B cell (primary cell): ENCODE data around the gene CDK6.

ENCODE experiments used
- CTCF ChIP-seq: fragments of 200-600 bp; IDR thresholded peaks from one replicate; pipeline ENCODE4 v1.8.0; 2022; ENCODE audit warnings: antibody characterized with exemption, mild to moderate bottlenecking
- EZH2 ChIP-seq: IDR thresholded peaks from 2 replicates; pipeline ENCODE4 v1.6.1; 2012; ENCODE audit warnings: borderline replicate concordance, low read depth, mild to moderate bottlenecking, moderate library complexity, low read length; ENCODE audit not compliant: insufficient read depth, poor library complexity, severe bottlenecking

- TF ChIP-seq CTCF, result no peak
- no peak for TF ChIP-seq EZH2
Measured at GRCh38 chr7:92594746-92595145, 241.6 kb downstream of the CDK6 start.
